Heart right ventricle (tissue), 16 donors: Measurements from ENCODE around the gene ALK. TPM values are rescaled to one million over a fixed set of nuclear protein-coding genes. Genes with fewer than 3 reads are reported as not detected.

Experiments used
- ATAC-seq, 8 donors: fragments of 200-7000 bp; cut with Tn5 transposase; one replicate each; pipeline ENCODE4 v1.9.1; 2020; ENCODE audit warnings: mild to moderate bottlenecking in 8 of 8, moderate library complexity in 8 of 8, moderate number of reproducible peaks in 1 of 8
- DNase-seq, 2 donors: peaks; one replicate each; pipeline ENCODE4 v3.0.0-alpha.2; 2020
- H3K27ac ChIP-seq, 10 donors: fragments of 200-600 bp; sonication (generic) in 2 of 10; one replicate each; pipeline versions ENCODE4 v1.5.0 to v1.8.0; 2020 to 2022; ENCODE audit warnings: mild to moderate bottlenecking in 3 of 10
- H3K27me3 ChIP-seq, 7 donors: fragments of 200-600 bp; one replicate each; pipeline ENCODE4 v1.8.0; 2021 to 2022; ENCODE audit warnings: mild to moderate bottlenecking in 2 of 7
- H3K36me3 ChIP-seq, 9 donors: fragments of 200-600 bp; sonication (generic) in 1 of 9; one replicate each; pipeline versions ENCODE4 v1.5.0 to v1.8.0; 2020 to 2022; ENCODE audit warnings: mild to moderate bottlenecking in 2 of 9
- H3K4me1 ChIP-seq, 9 donors: fragments of 200-600 bp; sonication (generic) in 1 of 9; one replicate each; pipeline versions ENCODE4 v1.5.0 to v1.8.0; 2020 to 2022; ENCODE audit warnings: mild to moderate bottlenecking in 4 of 9
- H3K4me3 ChIP-seq, 10 donors: fragments of 200-600 bp; sonication (generic) in 2 of 10; one replicate each; pipeline versions ENCODE4 v1.5.0 to v1.8.0; 2020 to 2022; ENCODE audit warnings: mild to moderate bottlenecking in 7 of 10, moderate library complexity in 2 of 10
- H3K9me3 ChIP-seq, 11 donors: fragments of 200-600 bp in 10 of 11; sonication (generic) in 2 of 11; one replicate each; pipeline versions ENCODE4 v1.5.0 to v1.8.0; 2013 to 2022; ENCODE audit warnings: mild to moderate bottlenecking in 2 of 11, control low read depth in 1 of 11, moderate library complexity in 1 of 11
- WGBS, 2 donors: extraction: QIAGEN DNeasy Blood & Tissue Kit; methylation state at CpG; one replicate each; pipeline ENCODE4 v1.1.7; 2013; ENCODE audit warnings: inconsistent platforms in 1 of 2; 5-methylcytosine and 5-hydroxymethylcytosine counted together
- intact Hi-C, 10 donors: fragments of 100-400 bp; cut with DNase I; formaldehyde crosslinking; loops; one replicate each; pipeline versions ENCODE4 v1.11.1 to v1.14.2; 2022
- polyA plus RNA-seq, 2 donors: library from polyadenylated mRNA; stranded (reverse); fragments of 200-250 nt; gene quantifications; one replicate each; pipeline ENCODE4 v1.2.3, GENCODE V29; 2013
- total RNA-seq, 10 donors: library from RNA; stranded (reverse); fragmentation: NEBNext Ultra II Directional in 3 of 10; extraction: Animal tissue kit (Norgen Biotek cat#: 25700) in 3 of 10; gene quantifications; one replicate each; pipeline versions ENCODE4 v1.2.1 to v1.2.4, GENCODE V29; 2021 to 2023
- TF ChIP-seq, protein P1 (sequence below), 9 donors: fragments of 200-600 bp; sonication (generic) in 2 of 9; IDR thresholded peaks; one replicate each; pipeline versions ENCODE4 v1.5.0 to v1.8.0; 2021 to 2022; ENCODE audit warnings: antibody characterized with exemption in 9 of 9, mild to moderate bottlenecking in 5 of 9, moderate library complexity in 1 of 9
- donor health status: Arrhythmogenic right ventricular cardiomyopathy.
- donor health status: ischemic (EF 13 %, LVEDD 7.1; RV severe dilation, severe dysfunction).
- donor health status: healthy with polysubstance abuse.
- donor health status: DM: no; HTN: yes; CAD: no.
- donor health status: DM: no; HTN: no; CAD: no.
- donor health status: ischemic (EF 25% LVEDD 6.9; RV normal size, moderate dysfunction).
- donor health status: ischemic (EF 25% LVEDD 5.7; RV mildly dilated, moderate dysfunction).
- donor health status: healthy.
- donor health status: DM: yes; HTN: yes; CAD: no.
- donor health status: Ischemic cardiomyopathy.
- donor health status: ischemic (EF 35%, LVEDD 5.7; RV mildly dilated, moderate dysfunction).
- donor health status: nonischemic (EF 11% LVEDD 7.7; RV severe dilation, severe dysfunction).
- donor health status: DM: yes; HTN: yes; CAD: no.
- donor health status: PGD.
- donor health status: ischemic (EF 29% LVEDD 5.4; RV normal size, mild dysfunction).
- donor health status: nonischemic (EF 23%, LVEDD 6.1; RV moderate dilation, normal function).

The ALK gene
- total and polyA plus RNA-seq, 12 donors: 0.01 to 0.24 (median 0.08) TPM; not detected in 7

DNA sequence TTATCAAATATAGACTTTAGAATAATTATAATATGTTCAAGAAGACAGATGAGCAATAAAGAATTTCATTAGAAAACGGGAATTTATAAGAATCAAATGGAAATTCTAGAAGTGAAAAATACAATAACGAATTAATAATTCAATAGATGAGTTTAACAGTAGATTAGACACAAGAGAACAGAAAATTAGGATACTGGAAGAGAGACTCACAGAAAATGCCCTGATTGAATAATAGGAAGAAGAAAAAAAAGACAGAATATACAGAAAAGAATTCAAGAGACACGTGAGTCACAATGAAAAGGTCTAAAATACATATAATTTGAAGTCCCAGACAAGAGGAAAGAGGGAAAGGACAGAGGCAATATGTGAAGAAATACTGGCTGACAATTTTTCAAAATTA, 451.4 kb downstream of the ALK start:
- H3K27ac ChIP-seq: no peak overlapping the region
- H3K36me3 ChIP-seq: no peaks in the 10 kb centered on the region
- H3K4me1 ChIP-seq: no peaks in the 10 kb centered on the region
- no peaks in the 10 kb centered on the region for H3K27me3 ChIP-seq
- ATAC-seq (no peak), DNase-seq (no peak)
- intact Hi-C loops: no loop called here
- WGBS, 2 donors: 62 to 74% methylated on average over 3 of the region's 3 CpGs
- no peak overlapping the region for H3K4me3 ChIP-seq
- TF ChIP-seq, protein P1, sequence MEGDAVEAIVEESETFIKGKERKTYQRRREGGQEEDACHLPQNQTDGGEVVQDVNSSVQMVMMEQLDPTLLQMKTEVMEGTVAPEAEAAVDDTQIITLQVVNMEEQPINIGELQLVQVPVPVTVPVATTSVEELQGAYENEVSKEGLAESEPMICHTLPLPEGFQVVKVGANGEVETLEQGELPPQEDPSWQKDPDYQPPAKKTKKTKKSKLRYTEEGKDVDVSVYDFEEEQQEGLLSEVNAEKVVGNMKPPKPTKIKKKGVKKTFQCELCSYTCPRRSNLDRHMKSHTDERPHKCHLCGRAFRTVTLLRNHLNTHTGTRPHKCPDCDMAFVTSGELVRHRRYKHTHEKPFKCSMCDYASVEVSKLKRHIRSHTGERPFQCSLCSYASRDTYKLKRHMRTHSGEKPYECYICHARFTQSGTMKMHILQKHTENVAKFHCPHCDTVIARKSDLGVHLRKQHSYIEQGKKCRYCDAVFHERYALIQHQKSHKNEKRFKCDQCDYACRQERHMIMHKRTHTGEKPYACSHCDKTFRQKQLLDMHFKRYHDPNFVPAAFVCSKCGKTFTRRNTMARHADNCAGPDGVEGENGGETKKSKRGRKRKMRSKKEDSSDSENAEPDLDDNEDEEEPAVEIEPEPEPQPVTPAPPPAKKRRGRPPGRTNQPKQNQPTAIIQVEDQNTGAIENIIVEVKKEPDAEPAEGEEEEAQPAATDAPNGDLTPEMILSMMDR (IDR thresholded peaks at IDR 0.05): no peak
- H3K9me3 ChIP-seq: peaks cover 0 to 43% (median 12%) of the 10 kb centered on the region in 11 donors

GRCh38 chr2:29469516-29469915, 451.9 kb downstream of the ALK start:
- H3K36me3 ChIP-seq: no peaks in the 10 kb centered on the region
- H3K27ac ChIP-seq: no peak overlapping the region
- H3K9me3 ChIP-seq: peaks cover 0 to 43% (median 12%) of the 10 kb centered on the region in 11 donors
- no peaks in the 10 kb centered on the region for H3K27me3 ChIP-seq
- WGBS, 2 donors: 28 to 51% methylated on average over 1 of the region's 1 CpG
- no peak for DNase-seq
- H3K4me1 ChIP-seq: no peaks in the 10 kb centered on the region
- intact Hi-C loops: no loop called here
- H3K4me3 ChIP-seq: no peak overlapping the region
- TF ChIP-seq, protein P1 (IDR thresholded peaks at IDR 0.05): no peak
- no peak for ATAC-seq

GRCh38 chr2:29463181-29463900, 458.0 kb downstream of the ALK start:
- TF ChIP-seq, protein P1 (IDR thresholded peaks at IDR 0.05): no peak
- DNase-seq (no peak), ATAC-seq (no peak)
- Histone ChIP-seq H3K27me3 (peaks cover 0 to 4% (median 0%) of the 10 kb centered on the region in 7 donors), H3K36me3 (no peaks in the 10 kb centered on the region), H3K9me3 (no peaks in the 10 kb centered on the region), H3K4me1 (no peaks in the 10 kb centered on the region), H3K4me3 (no peak overlapping the region), H3K27ac (no peak overlapping the region)
- intact Hi-C loops: no loop called here
- WGBS, 2 donors: 75 to 78% methylated on average over 3 of the region's 3 CpGs

GRCh38 chr2:29462293-29462692, 459.1 kb downstream of the ALK start:
- 83 to 87% methylated on average over 5 of the region's 5 CpGs for WGBS, 2 donors
- Histone ChIP-seq H3K36me3 (no peaks in the 10 kb centered on the region), H3K9me3 (no peaks in the 10 kb centered on the region), H3K4me1 (no peaks in the 10 kb centered on the region), H3K4me3 (no peak overlapping the region), H3K27ac (no peak overlapping the region), H3K27me3 (peaks cover 0 to 4% (median 0%) of the 10 kb centered on the region in 7 donors)
- no peak for DNase-seq
- intact Hi-C loops: no loop called here
- TF ChIP-seq, protein P1 (IDR thresholded peaks at IDR 0.05): no peak
- no peak for ATAC-seq
